Transverse colon (tissue), 4 donors: Measurements from ENCODE around the gene ARHGAP10.

Source experiments
- EP300 ChIP-seq: sonication (generic); formaldehyde crosslinking; IDR thresholded peaks from one replicate; pipeline ENCODE4 v1.6.1; 2017; ENCODE audit warnings: antibody characterized with exemption, low read depth
- POLR2A ChIP-seq: fragments of 450-650 bp; IDR thresholded peaks from one replicate; pipeline ENCODE4 v1.6.1; 2016; ENCODE audit warnings: antibody characterized with exemption, mild to moderate bottlenecking, moderate library complexity
- POLR2AphosphoS5 ChIP-seq, 3 donors: sonication (generic); formaldehyde crosslinking; IDR thresholded peaks; one replicate each; pipeline ENCODE4 v1.6.1; 2016; ENCODE audit warnings: antibody characterized with exemption in 3 of 3
- TF ChIP-seq, protein P1 (sequence below), 5 experiments: fragments of 200-600 bp in 3 of 5; fragments of 450-650 bp in 2 of 5; sonication (generic) in 3 of 5; IDR thresholded peaks; 1 replicate in 2 of 5; 2 replicates in 3 of 5; pipeline ENCODE4 v1.5.1; 2016 to 2017; ENCODE audit warnings: antibody characterized with exemption in 5 of 5, inconsistent platforms in 3 of 5, mild to moderate bottlenecking in 2 of 5, moderate library complexity in 1 of 5

DNA sequence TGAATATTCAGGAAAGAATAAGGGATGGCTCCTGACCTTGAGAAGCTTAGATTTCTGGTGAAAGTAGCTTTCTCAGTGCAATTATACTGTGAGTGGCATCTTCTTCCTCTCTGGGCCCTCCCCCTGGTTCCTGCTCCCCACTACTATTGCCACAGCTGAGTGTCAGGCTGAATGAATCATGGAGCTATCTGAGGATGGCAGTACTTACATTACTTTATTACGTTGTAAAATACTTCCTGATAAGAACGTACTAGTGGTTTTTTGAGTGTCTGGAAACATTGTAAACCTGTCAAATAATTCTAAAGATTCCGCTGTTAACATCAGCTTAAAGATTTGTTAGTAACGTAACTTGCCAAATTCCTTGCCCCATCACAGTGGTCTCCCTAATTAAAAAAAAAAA lies 36.2 kb downstream of the ARHGAP10 start:
- TF ChIP-seq, protein P1, sequence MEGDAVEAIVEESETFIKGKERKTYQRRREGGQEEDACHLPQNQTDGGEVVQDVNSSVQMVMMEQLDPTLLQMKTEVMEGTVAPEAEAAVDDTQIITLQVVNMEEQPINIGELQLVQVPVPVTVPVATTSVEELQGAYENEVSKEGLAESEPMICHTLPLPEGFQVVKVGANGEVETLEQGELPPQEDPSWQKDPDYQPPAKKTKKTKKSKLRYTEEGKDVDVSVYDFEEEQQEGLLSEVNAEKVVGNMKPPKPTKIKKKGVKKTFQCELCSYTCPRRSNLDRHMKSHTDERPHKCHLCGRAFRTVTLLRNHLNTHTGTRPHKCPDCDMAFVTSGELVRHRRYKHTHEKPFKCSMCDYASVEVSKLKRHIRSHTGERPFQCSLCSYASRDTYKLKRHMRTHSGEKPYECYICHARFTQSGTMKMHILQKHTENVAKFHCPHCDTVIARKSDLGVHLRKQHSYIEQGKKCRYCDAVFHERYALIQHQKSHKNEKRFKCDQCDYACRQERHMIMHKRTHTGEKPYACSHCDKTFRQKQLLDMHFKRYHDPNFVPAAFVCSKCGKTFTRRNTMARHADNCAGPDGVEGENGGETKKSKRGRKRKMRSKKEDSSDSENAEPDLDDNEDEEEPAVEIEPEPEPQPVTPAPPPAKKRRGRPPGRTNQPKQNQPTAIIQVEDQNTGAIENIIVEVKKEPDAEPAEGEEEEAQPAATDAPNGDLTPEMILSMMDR (IDR thresholded peaks at IDR 0.05), result no peak
- no peak for TF ChIP-seq EP300
- no peak for TF ChIP-seq POLR2A
- no peak for TF ChIP-seq POLR2AphosphoS5 (IDR thresholded peaks at IDR 0.05)
